ENCODE measurements around the gene BET1L. TPM values are rescaled to one million over a fixed set of nuclear protein-coding genes. Genes with fewer than 3 reads are reported as not detected.

The BET1L gene
- total RNA-seq, 1 donor from 2014 or later, result 73.2 TPM

GRCh38 chr11:210122-210802 is 3.1 kb upstream of the BET1L start:
- H3K4me1 Mint-ChIP-seq (ENCODE audit: low read depth, unreplicated experiment), result peaks cover 40% of the 10 kb centered on the region
- no peak for TF ChIP-seq EZH2 (IDR thresholded peaks at IDR 0.05; ENCODE audit: insufficient read depth, low read length)
- TF ChIP-seq, protein P1, sequence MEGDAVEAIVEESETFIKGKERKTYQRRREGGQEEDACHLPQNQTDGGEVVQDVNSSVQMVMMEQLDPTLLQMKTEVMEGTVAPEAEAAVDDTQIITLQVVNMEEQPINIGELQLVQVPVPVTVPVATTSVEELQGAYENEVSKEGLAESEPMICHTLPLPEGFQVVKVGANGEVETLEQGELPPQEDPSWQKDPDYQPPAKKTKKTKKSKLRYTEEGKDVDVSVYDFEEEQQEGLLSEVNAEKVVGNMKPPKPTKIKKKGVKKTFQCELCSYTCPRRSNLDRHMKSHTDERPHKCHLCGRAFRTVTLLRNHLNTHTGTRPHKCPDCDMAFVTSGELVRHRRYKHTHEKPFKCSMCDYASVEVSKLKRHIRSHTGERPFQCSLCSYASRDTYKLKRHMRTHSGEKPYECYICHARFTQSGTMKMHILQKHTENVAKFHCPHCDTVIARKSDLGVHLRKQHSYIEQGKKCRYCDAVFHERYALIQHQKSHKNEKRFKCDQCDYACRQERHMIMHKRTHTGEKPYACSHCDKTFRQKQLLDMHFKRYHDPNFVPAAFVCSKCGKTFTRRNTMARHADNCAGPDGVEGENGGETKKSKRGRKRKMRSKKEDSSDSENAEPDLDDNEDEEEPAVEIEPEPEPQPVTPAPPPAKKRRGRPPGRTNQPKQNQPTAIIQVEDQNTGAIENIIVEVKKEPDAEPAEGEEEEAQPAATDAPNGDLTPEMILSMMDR (IDR thresholded peaks at IDR 0.05; ENCODE audit: insufficient read depth, low read depth, low read length), result no peak
- Histone ChIP-seq H4K20me1 (ENCODE audit: insufficient read depth, low read length) (peaks cover 77% of the 10 kb centered on the region), H3K4me1 (ENCODE audit: insufficient read depth, low read length) (peaks cover 33% of the 10 kb centered on the region), H3K4me3 (ENCODE audit: insufficient read depth, low read depth, low read length) (peak overlapping the region; percentile 86), H3K9me3 (ENCODE audit: insufficient read depth, low read depth, low read length) (no peaks in the 10 kb centered on the region), H3K9ac (ENCODE audit: low read length) (peak overlapping the region; percentile 97), H3K27ac (ENCODE audit: low read depth, low read length) (peak overlapping the region; percentile 94), H2AFZ (ENCODE audit: low read depth, low read length) (no peak overlapping the region), H3K36me3 (ENCODE audit: insufficient read depth, low read length) (peaks cover 44% of the 10 kb centered on the region), H3K4me2 (ENCODE audit: low read length) (peak overlapping the region; percentile 97), H3K79me2 (ENCODE audit: insufficient read depth, low read length) (peaks cover 78% of the 10 kb centered on the region), H3K27me3 (ENCODE audit: insufficient read depth, low read length) (no peaks in the 10 kb centered on the region)
- peak overlapping the region; percentile 99 for H3K4me3 Mint-ChIP-seq (ENCODE audit: unreplicated experiment)
- no peak for FAIRE-seq
- no peaks in the 10 kb centered on the region for H3K9me3 Mint-ChIP-seq (ENCODE audit: unreplicated experiment)
- peaks cover 26% of the 10 kb centered on the region for H3K36me3 Mint-ChIP-seq (ENCODE audit: low read depth, unreplicated experiment)
- peak overlapping the region; percentile 100 for H3K27ac Mint-ChIP-seq (ENCODE audit: unreplicated experiment)
- no peaks in the 10 kb centered on the region for H3K27me3 Mint-ChIP-seq (ENCODE audit: low read depth, unreplicated experiment)
- peak; percentile 77 for DNase-seq (ENCODE audit: low read depth)

DNA sequence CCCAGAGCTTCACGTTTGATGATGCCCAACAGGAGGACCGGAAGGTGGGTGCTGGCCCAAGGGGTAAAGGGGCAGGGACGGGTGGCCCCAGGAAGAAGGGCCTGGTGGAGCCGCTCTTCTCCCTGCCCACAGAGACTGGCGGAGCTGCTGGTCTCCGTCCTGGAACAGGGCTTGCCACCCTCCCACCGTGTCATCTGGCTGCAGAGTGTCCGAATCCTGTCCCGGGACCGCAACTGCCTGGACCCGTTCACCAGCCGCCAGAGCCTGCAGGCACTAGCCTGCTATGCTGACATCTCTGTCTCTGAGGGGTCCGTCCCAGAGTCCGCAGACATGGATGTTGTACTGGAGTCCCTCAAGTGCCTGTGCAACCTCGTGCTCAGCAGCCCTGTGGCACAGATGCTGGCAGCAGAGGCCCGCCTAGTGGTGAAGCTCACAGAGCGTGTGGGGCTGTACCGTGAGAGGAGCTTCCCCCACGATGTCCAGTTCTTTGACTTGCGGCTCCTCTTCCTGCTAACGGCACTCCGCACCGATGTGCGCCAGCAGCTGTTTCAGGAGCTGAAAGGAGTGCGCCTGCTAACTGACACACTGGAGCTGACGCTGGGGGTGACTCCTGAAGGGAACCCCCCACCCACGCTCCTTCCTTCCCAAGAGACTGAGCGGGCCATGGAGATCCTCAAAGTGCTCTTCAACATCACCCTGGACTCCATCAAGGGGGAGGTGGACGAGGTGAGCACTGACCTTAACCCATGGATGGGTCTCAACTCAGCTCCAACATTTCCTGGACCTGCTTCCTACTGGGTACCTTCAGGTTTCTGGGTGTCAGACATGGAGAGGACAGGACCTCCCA is 2.3 kb upstream of the BET1L start:
- no peak overlapping the region for H2AFZ ChIP-seq (ENCODE audit: low read depth, low read length)
- H3K36me3 ChIP-seq (ENCODE audit: insufficient read depth, low read length), result peaks cover 38% of the 10 kb centered on the region
- Mint-ChIP-seq H3K4me1 (ENCODE audit: low read depth, unreplicated experiment) (peaks cover 43% of the 10 kb centered on the region), H3K27me3 (ENCODE audit: low read depth, unreplicated experiment) (no peaks in the 10 kb centered on the region), H3K27ac (ENCODE audit: unreplicated experiment) (peak overlapping the region; percentile 100), H3K4me3 (ENCODE audit: unreplicated experiment) (peak overlapping the region; percentile 99), H3K9me3 (ENCODE audit: unreplicated experiment) (no peaks in the 10 kb centered on the region), H3K36me3 (ENCODE audit: low read depth, unreplicated experiment) (peaks cover 24% of the 10 kb centered on the region)
- FAIRE-seq (no peak), DNase-seq (ENCODE audit: low read depth) (no peak)
- no peaks in the 10 kb centered on the region for H3K9me3 ChIP-seq (ENCODE audit: insufficient read depth, low read depth, low read length)
- H3K27ac ChIP-seq (ENCODE audit: low read depth, low read length), result peak overlapping the region; percentile 94
- peaks cover 77% of the 10 kb centered on the region for H4K20me1 ChIP-seq (ENCODE audit: insufficient read depth, low read length)
- H3K4me1 ChIP-seq (ENCODE audit: insufficient read depth, low read length), result peaks cover 33% of the 10 kb centered on the region
- H3K4me2 ChIP-seq (ENCODE audit: low read length), result peak overlapping the region; percentile 97
- TF ChIP-seq EZH2 (IDR thresholded peaks at IDR 0.05; ENCODE audit: insufficient read depth, low read length), result no peak
- TF ChIP-seq, protein P1 (IDR thresholded peaks at IDR 0.05; ENCODE audit: insufficient read depth, low read depth, low read length), result no peak
- H3K27me3 ChIP-seq (ENCODE audit: insufficient read depth, low read length), result no peaks in the 10 kb centered on the region
- H3K9ac ChIP-seq (ENCODE audit: low read length), result peak overlapping the region; percentile 97
- H3K4me3 ChIP-seq (ENCODE audit: insufficient read depth, low read depth, low read length), result peak overlapping the region; percentile 86
- H3K79me2 ChIP-seq (ENCODE audit: insufficient read depth, low read length), result peaks cover 85% of the 10 kb centered on the region

All from astrocyte (in vitro differentiated cells and primary cell).